Neural progenitor cell (in vitro differentiated cells): ENCODE data around the gene TGOLN2. TPM values are rescaled to one million over a fixed set of nuclear protein-coding genes. Genes with fewer than 3 reads are reported as not detected.

Source experiments
- DNase-seq: peaks from one replicate; pipeline ENCODE4 v3.0.0-alpha.2; 2016; ENCODE audit warnings: low spot score
- H2AFZ ChIP-seq: fragments of 200-600 bp; sonication (generic); replicated peaks from 2 replicates; pipeline ENCODE4 v1.6.1; 2016; ENCODE audit warnings: antibody characterized with exemption
- H3F3A ChIP-seq: fragments of 200-600 bp; sonication (generic); 2 replicates; pipeline ENCODE4 v1.6.1; 2016; ENCODE audit warnings: antibody characterized with exemption, low read depth
- H3K27ac ChIP-seq: fragments of 200-600 bp; sonication (generic); 2 replicates; pipeline ENCODE4 v1.5.1; 2016; ENCODE audit warnings: mild to moderate bottlenecking
- H3K27me3 ChIP-seq: fragments of 200-600 bp; sonication (generic); 2 replicates; pipeline ENCODE4 v1.6.1; 2016; ENCODE audit warnings: mild to moderate bottlenecking, moderate library complexity
- H3K36me3 ChIP-seq: fragments of 200-600 bp; sonication (generic); 2 replicates; pipeline ENCODE4 v1.5.1; 2016
- H3K4me1 ChIP-seq: fragments of 200-600 bp; sonication (generic); 2 replicates; pipeline ENCODE4 v1.6.1; 2016; ENCODE audit warnings: mixed run types
- H3K4me2 ChIP-seq: fragments of 200-600 bp; sonication (generic); 2 replicates; pipeline ENCODE4 v1.6.1; 2016
- H3K4me3 ChIP-seq: fragments of 200-600 bp; sonication (generic); 2 replicates; pipeline ENCODE4 v1.5.1; 2016
- H3K79me2 ChIP-seq: fragments of 200-600 bp; sonication (generic); 2 replicates; pipeline ENCODE4 v1.6.1; 2016; ENCODE audit warnings: low read depth
- H3K9ac ChIP-seq: fragments of 200-600 bp; sonication (generic); 2 replicates; pipeline ENCODE4 v1.6.1; 2016
- H3K9me3 ChIP-seq: fragments of 200-600 bp; sonication (generic); 2 replicates; pipeline ENCODE4 v1.5.1; 2016; ENCODE audit warnings: low read depth
- H4K20me1 ChIP-seq: fragments of 200-600 bp; sonication (generic); 2 replicates; pipeline ENCODE4 v1.6.1; 2016; ENCODE audit warnings: low read depth
- H3K27ac Mint-ChIP-seq: 3 replicates; pipeline ENCODE4 v1.8.0; 2021; ENCODE audit warnings: mixed read lengths
- H3K27me3 Mint-ChIP-seq: 2 replicates; pipeline ENCODE4 v1.8.0; 2022; ENCODE audit warnings: low read depth, mild to moderate bottlenecking, inconsistent platforms, moderate library complexity, mixed read lengths; ENCODE audit not compliant: insufficient read depth
- H3K36me3 Mint-ChIP-seq: 3 replicates; pipeline ENCODE4 v1.8.0; 2021; ENCODE audit warnings: mixed read lengths
- H3K4me1 Mint-ChIP-seq: 3 replicates; pipeline ENCODE4 v1.8.0; 2021; ENCODE audit warnings: mixed read lengths
- H3K4me3 Mint-ChIP-seq: 3 replicates; pipeline ENCODE4 v1.8.0; 2021; ENCODE audit warnings: mild to moderate bottlenecking, moderate library complexity, mixed read lengths
- H3K9me3 Mint-ChIP-seq: 3 replicates; pipeline ENCODE4 v1.8.0; 2020; ENCODE audit warnings: mixed read lengths
- EZH2 ChIP-seq: fragments of 200-600 bp; sonication (generic); IDR thresholded peaks from 2 replicates; pipeline ENCODE4 v1.6.1; 2017; ENCODE audit warnings: antibody characterized with exemption, mild to moderate bottlenecking, moderate library complexity
- EZH2phosphoT487 ChIP-seq: fragments of 200-600 bp; sonication (generic); IDR thresholded peaks from 2 replicates; pipeline ENCODE4 v1.6.1; 2017; ENCODE audit warnings: antibody characterized with exemption
- total RNA-seq: library from RNA; depleted of rRNA; stranded (reverse); fragments of >200 nt; gene quantifications from 2 replicates; pipeline ENCODE4 v1.2.3, GENCODE V29; 2015; ENCODE audit warnings: low replicate concordance
- TF ChIP-seq, protein P1 (sequence below): fragments of 200-600 bp; sonication (generic); IDR thresholded peaks from 2 replicates; pipeline ENCODE4 v1.5.1; 2017; ENCODE audit warnings: antibody characterized with exemption, mild to moderate bottlenecking

TGOLN2 gene
- total RNA-seq, 1 donor from 2014 or later = 28.5 TPM

DNA sequence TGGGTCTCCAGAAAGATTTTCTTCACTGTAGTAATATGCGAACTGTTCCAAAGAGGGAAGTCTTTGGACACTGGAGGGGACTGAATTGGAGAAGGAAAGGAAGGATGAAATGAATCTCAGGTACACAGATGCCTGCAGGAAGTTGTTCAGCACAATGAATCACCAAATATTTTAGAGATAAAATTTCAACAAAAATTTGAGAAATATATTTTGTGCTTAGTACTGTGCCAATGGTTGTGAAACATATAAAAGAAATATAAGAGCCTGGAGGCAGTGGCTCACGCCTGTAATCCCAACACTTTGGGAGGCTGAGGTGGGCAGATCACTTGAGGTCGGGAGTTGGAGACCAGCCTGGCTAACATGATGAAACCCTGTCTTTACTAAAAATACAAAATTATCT lies 29.9 kb upstream of the TGOLN2 start:
- no peaks in the 10 kb centered on the region for H3K36me3 ChIP-seq
- H3K27ac Mint-ChIP-seq = no peak overlapping the region
- peaks cover 3% of the 10 kb centered on the region for H3K4me1 ChIP-seq
- H3K27me3 ChIP-seq = no peaks in the 10 kb centered on the region
- H3K4me3 Mint-ChIP-seq = no peak overlapping the region
- no peak overlapping the region for H3K27ac ChIP-seq
- H4K20me1 ChIP-seq = no peaks in the 10 kb centered on the region
- no peaks in the 10 kb centered on the region for H3K9me3 Mint-ChIP-seq
- peaks cover 2% of the 10 kb centered on the region for H3K27me3 Mint-ChIP-seq
- peaks cover 9% of the 10 kb centered on the region for H3K79me2 ChIP-seq
- no peaks in the 10 kb centered on the region for H3F3A ChIP-seq
- no peak overlapping the region for H3K9ac ChIP-seq
- no peak overlapping the region for H3K4me2 ChIP-seq
- no peak for DNase-seq
- H2AFZ ChIP-seq = no peak overlapping the region
- no peak overlapping the region for H3K4me3 ChIP-seq
- H3K36me3 Mint-ChIP-seq = peaks cover 20% of the 10 kb centered on the region
- TF ChIP-seq EZH2 (no peak), EZH2phosphoT487 (no peak)
- TF ChIP-seq, protein P1, sequence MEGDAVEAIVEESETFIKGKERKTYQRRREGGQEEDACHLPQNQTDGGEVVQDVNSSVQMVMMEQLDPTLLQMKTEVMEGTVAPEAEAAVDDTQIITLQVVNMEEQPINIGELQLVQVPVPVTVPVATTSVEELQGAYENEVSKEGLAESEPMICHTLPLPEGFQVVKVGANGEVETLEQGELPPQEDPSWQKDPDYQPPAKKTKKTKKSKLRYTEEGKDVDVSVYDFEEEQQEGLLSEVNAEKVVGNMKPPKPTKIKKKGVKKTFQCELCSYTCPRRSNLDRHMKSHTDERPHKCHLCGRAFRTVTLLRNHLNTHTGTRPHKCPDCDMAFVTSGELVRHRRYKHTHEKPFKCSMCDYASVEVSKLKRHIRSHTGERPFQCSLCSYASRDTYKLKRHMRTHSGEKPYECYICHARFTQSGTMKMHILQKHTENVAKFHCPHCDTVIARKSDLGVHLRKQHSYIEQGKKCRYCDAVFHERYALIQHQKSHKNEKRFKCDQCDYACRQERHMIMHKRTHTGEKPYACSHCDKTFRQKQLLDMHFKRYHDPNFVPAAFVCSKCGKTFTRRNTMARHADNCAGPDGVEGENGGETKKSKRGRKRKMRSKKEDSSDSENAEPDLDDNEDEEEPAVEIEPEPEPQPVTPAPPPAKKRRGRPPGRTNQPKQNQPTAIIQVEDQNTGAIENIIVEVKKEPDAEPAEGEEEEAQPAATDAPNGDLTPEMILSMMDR = no peak
- H3K9me3 ChIP-seq = no peaks in the 10 kb centered on the region
- peaks cover 19% of the 10 kb centered on the region for H3K4me1 Mint-ChIP-seq

DNA sequence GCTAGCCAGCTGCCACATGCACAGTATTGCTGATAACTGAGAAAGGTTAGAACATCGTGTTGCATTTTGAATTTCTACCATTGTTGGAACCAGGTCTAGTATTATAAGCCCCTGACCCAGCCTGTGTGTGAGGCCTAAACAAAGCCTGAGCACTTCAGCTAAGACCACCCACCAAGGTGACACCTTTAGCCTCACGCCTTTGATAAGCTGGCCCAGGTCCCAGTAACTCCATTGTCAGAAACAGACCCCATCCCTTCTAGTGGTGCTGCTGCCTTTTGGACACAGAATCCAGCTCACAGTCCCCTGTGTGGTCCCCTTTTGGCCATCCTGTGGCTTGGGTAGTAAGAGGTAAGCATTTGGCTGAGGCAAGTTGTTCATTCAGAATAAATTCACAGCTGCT lies 28.4 kb upstream of the TGOLN2 start:
- TF ChIP-seq EZH2phosphoT487 = no peak
- TF ChIP-seq, protein P1 = no peak
- no peak for TF ChIP-seq EZH2
- H3K27ac Mint-ChIP-seq = no peak overlapping the region
- Histone ChIP-seq H3K9ac (no peak overlapping the region), H3K9me3 (no peaks in the 10 kb centered on the region), H3F3A (no peaks in the 10 kb centered on the region), H3K4me1 (peaks cover 3% of the 10 kb centered on the region), H2AFZ (no peak overlapping the region), H3K27me3 (no peaks in the 10 kb centered on the region), H3K4me3 (no peak overlapping the region), H3K79me2 (peaks cover 9% of the 10 kb centered on the region), H3K36me3 (no peaks in the 10 kb centered on the region), H4K20me1 (no peaks in the 10 kb centered on the region), H3K27ac (no peak overlapping the region), H3K4me2 (no peak overlapping the region)
- peak overlapping the region; percentile 43 for H3K4me3 Mint-ChIP-seq
- H3K36me3 Mint-ChIP-seq = peaks cover 15% of the 10 kb centered on the region
- no peak for DNase-seq
- H3K27me3 Mint-ChIP-seq = no peaks in the 10 kb centered on the region
- H3K4me1 Mint-ChIP-seq = peaks cover 20% of the 10 kb centered on the region
- H3K9me3 Mint-ChIP-seq = no peaks in the 10 kb centered on the region

DNA sequence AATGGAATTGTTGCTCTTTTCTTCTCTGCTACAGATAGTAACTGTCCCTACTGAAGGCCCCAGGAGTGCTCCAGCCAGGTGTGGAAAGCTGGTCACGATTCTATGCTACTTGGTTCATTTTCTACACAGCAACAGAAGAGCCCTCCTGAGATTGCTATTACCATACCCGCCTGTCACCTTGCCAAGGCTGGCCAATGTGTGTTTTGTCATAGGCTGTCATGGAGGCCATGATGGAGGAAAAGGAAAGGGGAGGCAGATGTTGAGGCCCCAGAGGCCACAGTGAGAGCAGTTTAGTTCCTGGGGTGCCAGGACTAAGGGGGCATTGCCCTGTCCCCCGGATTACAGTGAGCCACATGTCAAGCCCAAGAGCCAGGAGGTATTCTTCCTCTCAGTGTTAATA lies 27.7 kb upstream of the TGOLN2 start:
- DNase-seq = no peak
- no peaks in the 10 kb centered on the region for H3K9me3 Mint-ChIP-seq
- Histone ChIP-seq H3K27ac (no peak overlapping the region), H3K79me2 (peaks cover 9% of the 10 kb centered on the region), H3F3A (no peaks in the 10 kb centered on the region), H3K9me3 (no peaks in the 10 kb centered on the region), H3K4me2 (peak overlapping the region; percentile 89), H3K36me3 (no peaks in the 10 kb centered on the region), H2AFZ (no peak overlapping the region), H3K27me3 (no peaks in the 10 kb centered on the region), H3K9ac (peak overlapping the region; percentile 47), H3K4me1 (peaks cover 3% of the 10 kb centered on the region), H4K20me1 (no peaks in the 10 kb centered on the region), H3K4me3 (peak overlapping the region; percentile 62)
- peaks cover 19% of the 10 kb centered on the region for H3K36me3 Mint-ChIP-seq
- TF ChIP-seq EZH2phosphoT487 = no peak
- TF ChIP-seq, protein P1 = no peak
- no peak for TF ChIP-seq EZH2
- H3K4me3 Mint-ChIP-seq = peak overlapping the region; percentile 100
- H3K4me1 Mint-ChIP-seq = peaks cover 20% of the 10 kb centered on the region
- H3K27ac Mint-ChIP-seq = no peak overlapping the region
- peaks cover under 1% of the 10 kb centered on the region for H3K27me3 Mint-ChIP-seq
